GM03348 (cell line): ENCODE measurements around the gene DDX19B.
"Not testable (repeated sequence)": the region's sequence is repeated elsewhere in the genome, so short reads cannot be mapped to it uniquely, and the experiment has no call there.

Experiments used
- DNase-seq: peaks from one replicate; pipeline ENCODE4 v3.0.0; 2012; ENCODE audit warnings: low spot score

The DDX19B gene

DNA sequence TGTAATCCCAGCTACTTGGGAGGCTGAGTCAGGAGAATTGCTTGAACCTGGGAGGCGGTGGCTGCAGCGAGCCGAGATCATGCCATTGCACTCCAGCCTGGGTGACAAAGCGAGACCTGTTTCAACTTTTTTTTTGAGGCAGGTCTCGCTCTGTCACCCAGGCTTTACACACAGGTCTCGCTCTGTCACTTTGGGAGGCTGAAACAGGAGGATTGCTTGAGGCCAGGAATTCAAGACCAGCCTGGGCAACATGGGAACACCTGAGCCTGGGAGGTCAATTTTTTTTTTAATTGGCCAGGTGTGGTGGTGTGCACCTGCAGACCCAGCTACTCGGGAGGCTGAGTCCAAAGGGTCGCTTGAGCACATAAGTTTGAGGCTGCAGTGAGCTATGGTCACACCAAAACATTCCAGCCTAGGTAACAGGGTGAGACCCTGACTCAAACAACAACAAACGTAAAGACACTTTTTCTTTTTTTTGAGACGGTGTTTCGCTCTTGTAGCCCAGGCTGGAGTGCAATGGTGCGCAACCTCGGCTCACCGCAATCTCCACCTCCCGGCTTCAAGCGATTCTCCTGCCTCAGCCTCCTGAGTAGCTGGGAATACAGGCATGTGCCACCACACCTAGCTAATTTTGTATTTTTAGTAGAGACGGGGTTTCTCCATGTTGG lies 11.5 kb upstream of the DDX19B start:
- DNase-seq = not testable (repeated sequence)

DNA sequence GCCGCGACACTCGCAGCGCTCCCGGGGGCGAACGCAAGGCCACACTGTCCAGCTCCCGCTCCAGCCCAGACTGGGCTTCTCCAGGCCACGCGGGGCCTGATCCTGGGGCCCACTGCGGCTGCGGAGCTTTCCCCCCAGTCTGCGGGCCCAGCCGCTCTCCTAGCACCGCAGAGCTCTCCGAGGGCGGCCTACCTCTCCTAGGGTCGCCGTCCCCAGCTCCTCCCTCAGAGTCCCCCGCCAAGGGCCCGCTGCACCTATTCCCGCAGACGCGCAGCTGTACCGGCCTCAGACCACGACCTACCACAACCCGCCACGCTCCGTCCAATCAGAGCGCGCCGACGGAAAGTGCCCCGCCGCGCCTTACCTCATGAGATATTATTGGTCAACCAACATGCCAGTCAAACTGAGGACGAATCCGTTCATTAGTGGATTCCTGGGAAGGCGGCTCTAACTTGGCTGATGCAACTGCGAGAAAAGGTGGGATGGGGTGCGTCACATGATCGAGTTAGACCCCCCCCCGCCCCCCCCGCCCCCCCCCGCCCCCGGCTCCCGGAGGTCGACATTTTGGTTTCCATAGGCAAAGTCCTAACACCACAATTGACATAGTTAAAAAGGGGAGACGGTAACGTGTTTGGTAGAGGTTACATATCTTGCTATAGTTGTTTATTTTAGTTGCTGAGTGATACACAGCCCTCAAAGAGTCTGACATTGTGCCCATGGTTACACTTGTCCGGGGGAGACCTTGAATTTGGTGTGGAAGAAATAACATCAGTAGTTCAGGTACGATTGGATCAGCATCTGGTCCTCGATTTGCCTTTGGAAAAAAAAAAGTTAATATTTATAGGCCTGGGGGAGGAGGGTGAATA lies 9.5 kb upstream of the DDX19B start, which contains the start of gene AARS1:
TSS of gene AARS1 (minus strand) at position 278 of the 866 bp plus-strand sequence. CDS start 6,743 bp downstream, outside the sequence.
- DNase-seq = peak; percentile 99

DNA sequence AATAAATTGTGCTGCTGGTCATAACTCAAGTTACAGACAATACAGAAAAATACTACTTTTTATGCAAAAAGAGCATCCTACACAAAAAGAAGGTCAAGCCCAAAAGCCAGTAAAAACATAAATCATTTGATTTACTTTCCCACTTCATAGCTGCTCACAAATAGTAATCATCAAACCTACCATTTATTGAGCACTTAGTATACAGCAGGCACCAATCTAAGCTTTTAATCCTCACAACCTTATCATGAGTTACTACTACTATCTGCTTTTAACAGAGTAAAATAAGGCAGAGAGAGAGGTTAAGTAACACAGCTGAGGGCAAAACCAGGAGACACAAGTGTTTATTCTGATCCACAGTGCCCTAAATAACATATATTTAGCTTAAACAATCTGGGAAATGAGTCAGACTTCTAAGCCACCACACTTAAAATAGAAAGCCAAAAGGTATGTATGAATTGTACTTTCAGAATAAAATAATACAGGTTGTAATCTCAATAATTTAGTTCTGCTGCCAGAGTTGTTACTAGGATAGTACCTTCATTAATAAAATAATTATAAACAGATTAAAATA lies 8.0 kb upstream of the DDX19B start:
- DNase-seq = no peak

DNA sequence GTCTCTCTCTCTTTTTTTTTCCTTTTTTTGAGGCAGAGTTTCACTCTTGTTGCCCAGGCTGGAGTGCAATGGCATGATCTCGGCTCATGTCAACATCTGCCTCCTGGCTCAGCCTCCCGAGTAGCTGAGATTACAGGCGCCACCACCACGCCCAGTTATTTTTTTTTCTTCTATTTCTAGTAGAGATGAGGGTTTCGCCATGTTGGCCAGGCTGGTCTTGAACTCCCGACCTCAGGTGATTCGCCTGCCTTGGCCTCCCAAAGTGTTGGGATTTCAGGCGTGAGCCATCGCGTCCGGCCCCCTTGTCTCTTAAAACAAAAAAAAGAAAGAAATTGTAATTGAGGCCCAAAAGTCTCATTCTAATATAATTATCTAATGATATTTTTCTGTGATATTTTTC lies 6.8 kb upstream of the DDX19B start:
- DNase-seq = not testable (repeated sequence)

DNA sequence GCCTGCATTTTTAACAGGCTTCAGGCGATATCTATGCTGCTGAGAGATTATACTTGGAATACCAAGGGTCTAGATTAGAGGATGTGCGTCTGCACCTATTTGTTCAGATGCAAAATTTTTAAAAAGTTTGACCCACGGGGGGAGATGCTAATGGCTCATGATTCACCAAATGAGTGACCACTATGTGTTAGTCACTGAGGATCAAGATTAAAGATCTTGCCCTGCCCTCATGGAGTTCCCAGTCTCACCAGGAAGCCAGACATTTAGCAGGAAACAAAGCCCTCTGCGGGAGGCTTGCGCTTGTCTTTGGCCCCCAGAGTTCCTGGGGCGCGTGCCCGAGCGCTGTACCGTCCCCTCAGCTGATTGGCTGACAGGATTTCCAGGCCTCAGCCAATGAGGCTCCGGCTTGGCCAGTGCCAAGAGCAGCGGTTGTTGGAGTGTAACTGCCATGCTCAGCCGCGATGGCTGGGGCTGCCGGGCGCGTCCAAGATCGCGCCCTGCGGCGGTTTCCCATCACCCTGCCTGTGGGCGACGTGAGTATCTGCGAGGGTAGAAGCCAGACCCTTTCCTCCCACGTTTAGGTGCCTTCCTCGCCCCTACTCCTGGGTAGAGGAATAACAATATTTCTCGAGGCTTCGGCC lies 4.5 kb upstream of the DDX19B start:
- no peak for DNase-seq

DNA sequence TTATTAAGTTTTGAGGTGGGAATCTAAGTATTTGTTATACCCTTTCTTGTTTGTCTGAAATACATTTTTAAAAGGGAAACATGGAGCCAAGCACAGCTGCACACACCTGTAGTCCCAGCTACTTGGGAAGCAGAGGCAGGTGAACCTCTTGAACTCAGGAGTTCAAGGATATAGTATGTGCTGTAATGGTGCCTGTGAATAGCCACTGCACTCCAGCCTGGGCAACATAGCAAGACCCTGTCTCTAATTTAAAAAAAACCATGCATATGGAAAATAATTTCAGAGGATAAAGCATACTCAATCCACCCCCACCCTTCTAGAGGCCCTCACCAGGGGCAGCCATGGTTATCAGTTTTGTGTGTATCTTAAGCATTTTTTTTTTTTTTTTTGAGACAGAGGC lies 3.4 kb upstream of the DDX19B start:
- no peak for DNase-seq

DNA sequence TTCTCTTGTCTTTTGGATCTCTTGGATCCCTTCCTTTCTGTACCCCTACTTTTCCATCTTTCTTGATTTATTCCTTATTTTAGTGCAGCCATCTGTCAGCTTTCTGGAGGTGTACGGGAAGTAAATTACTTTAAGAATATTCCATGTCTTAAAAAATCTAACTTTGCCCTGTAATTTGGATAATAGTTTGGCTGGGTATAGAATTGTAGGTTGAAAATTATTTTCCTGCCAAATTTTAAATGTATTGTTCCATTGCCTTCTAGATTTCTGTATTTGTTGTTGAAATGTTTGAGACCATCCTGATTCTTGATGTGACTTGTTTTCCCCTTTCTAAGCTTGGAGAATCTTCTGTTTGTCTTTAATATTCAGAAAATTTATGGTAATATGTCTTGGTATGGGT lies 2.1 kb downstream of the DDX19B start:
- no peak for DNase-seq

DNA sequence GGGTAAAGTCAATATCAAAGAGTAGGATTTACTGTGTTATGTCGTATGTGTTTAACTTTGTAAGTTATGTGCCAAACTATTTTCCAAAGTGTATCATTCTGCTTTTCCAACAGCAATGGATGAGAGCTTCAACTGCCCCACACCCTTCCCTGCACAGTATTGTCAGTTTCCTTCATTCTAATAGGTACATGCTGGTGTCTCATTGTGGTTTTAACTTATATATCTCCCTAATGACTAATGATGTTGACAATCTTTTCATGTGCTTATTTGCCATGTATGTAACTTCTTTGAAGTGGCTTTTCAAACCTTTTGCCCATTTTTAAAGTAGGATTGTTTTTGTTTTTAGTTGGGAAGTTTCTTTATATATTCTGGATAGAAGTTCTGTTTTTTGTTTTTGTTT lies 3.8 kb downstream of the DDX19B start:
- DNase-seq = no peak

DNA sequence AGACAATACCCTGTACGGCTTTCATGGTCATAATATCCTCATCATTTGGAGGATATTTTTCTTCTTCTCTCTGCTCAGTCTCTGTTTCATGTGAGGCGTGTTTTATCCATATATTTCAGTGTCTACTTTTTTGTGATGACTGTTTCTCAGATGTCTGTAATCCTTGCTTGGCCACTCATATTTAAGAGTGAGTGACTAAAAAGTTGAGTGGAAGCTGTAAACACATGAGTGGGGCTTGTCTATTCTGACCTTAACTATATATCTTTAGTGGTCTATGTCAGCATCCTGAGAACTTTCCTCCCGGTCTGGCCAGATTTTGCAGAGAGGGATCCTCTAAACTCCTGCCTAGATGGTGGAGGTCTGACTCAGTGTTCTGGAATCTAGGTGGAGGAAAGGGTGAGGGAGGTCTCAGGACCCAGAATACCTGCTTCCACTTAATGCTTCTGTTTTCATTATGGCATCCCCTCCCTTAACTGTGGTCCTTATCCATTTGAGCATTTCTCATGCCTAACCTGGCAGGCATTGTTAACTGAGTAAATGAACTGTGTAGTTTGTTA lies 6.0 kb downstream of the DDX19B start:
- DNase-seq = no peak

DNA sequence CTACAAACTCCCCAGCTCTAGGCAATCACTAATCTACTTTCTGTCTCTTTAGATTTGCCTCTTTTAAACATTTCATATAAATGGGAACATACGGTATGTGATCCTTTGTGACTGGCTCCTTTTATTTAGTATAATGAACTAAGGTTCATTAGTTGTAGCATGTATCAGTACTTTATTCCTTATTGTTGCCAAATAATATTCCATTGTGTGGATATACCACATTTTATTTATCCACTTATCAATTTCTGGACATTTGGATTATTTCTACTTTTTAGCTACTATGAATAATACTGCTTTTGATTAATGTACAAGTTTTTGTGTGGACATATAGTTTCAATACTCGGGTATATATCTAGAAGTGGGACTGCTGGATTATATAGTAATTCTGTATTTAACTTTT lies 7.9 kb downstream of the DDX19B start:
- DNase-seq = no peak

DNA sequence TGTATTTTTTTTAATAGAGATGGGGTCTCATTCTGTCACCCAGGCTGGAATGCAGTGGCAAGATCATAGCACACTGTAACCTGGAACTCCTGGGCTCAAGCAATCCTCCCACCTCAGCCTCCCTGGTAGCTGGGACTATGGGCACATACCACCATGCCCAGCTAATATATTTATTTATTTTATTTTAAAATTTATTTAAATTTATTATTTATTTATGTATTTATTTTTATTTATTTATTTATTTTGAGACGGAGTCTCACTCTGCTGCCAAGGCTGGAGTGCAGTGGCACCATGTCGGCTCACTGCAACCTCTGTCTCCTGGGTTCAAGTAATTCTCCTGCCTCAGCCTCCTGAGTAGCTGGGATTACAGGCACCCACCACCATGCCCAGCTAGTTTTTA lies 8.7 kb downstream of the DDX19B start:
- not testable (repeated sequence) for DNase-seq

DNA sequence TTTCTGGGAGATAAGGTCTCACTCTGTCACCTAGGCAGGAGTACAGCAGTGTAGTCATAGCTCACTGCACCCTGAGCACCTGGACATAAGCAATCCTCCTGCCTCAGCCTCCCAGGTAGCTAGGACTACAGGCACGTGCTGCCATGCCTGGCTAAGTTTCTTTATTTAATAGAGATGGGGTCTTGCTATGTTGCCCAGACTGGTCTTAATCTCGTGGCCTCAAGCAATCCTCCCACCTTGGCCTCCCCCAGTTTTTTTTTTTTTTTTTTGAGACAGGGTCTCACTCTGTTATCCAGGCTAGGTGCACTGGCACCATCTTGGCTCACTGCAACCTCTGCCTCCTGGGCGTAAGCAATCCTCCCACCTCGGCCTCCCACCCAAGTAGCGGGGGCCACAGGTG lies 21.1 kb downstream of the DDX19B start:
- DNase-seq = no peak

DNA sequence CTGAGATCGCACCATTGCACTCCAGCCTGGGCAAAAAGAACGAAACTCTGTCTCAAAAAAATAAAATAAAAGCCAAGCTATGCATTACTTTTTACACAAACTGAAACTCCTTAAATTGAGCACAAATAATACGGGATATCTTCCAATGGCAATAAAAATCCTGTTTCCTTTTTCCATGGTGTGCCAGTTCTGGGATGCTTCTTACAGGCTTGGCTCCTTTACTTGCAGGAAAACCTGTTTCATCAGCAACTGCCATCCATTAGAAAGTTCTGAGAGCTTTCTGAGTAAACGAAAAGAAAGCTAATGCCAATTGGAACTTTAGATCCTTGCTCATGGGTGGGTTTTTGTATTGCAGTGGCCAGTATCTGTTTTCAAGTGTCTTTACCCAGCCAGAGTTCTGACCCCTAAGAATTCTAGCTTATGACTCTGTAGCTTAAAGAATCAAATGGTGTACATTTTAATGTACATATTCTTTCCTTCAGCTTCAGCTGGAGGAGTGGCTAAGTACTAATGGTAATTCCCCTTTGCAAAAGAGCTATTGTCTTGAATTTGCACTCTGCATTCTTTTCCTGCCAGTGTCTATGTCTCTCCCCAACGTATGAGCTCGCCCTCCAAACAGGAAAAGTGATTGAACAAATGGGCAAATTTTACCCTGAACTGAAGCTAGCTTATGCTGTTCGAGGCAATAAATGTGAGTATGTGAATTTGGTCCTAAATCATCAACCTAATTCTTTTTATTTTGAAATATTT lies 26.2 kb downstream of the DDX19B start:
- DNase-seq = no peak

DNA sequence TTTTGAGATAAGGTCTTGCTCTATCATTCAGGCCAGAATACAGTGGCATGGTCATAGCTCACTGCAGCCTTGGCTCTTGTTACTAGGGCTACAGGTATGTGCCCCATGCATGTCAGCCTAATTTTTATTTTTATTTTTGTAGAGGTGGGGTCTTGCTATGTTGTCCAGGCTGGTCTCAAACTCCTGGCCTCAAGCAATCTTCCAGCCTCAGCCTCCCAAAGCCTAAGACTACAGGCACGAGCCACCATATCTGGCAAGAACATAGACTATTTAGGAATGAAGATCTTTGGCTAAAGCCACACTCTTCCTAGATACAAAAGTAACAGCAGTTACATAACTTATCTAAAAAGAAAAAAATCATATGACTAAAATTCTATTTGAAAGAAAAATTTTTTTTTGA lies 32.1 kb downstream of the DDX19B start:
- DNase-seq = no peak

DNA sequence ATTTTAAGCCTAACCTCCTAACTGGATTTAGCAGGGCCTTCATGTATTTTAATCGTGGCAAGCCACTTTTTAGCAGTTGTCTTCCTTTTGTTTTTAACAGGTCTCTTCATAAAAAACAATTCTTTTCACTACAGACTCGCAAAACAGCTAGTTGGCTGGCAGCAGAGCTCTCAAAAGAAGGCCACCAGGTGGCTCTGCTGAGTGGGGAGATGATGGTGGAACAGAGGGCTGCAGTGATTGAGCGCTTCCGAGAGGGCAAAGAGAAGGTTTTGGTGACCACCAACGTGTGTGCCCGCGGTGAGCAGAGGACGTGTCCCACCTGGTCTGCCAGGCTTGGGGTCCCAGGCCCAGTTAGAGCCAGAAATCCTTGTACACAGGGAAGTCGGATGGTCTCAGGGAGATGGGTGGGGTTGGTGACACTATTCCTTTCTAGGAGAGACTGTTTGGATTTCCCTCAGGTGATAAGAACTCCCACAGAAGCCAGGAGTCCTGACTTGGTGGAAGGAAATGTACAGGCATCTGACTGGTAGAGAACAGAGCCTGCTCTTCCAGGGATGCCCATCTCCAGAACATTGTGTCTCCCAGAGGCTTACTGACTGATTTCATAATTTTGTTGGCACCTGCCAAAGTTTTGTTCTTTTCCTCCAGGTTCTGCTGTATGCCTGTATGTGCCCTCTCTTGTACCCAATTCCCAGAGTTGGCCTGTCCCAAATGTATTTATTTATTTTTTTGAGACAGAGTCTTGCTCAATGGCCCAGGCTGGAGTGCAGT lies 32.8 kb downstream of the DDX19B start:
- DNase-seq = peak; percentile 24

DNA sequence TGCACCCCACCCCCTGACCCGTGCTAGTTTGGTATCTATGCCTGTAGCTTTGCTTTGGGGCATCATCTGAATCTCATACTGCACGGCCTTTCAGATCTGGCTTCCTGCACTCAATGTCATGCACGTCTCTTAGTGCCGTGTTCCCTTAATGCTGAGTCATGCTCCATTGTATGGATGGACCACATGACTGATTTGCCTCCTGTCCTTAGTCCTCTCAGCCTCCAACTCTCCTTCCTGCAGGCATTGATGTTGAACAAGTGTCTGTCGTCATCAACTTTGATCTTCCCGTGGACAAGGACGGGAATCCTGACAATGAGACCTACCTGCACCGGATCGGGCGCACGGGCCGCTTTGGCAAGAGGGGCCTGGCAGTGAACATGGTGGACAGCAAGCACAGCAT lies 33.7 kb downstream of the DDX19B start:
- DNase-seq = not testable (repeated sequence)

DNA sequence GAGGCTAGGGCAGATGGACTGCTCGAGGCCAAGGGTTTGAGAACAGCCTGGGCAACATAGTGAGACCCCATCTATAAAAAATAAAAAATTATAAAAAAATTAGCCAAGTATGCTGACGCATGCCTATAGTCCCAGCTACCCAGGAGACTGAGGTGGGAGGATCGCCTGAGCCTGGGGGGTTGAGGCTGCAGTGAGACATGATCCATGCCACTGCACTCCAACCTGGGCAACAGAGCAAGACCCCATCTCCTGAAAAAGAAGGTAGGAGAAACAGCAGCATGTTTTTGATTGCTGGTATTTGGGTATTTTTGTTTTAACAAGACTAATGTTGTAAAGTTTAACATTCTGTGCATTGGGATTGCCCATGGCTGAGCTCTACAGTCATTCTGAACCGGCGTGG lies 38.8 kb downstream of the DDX19B start:
- DNase-seq = no peak

DNA sequence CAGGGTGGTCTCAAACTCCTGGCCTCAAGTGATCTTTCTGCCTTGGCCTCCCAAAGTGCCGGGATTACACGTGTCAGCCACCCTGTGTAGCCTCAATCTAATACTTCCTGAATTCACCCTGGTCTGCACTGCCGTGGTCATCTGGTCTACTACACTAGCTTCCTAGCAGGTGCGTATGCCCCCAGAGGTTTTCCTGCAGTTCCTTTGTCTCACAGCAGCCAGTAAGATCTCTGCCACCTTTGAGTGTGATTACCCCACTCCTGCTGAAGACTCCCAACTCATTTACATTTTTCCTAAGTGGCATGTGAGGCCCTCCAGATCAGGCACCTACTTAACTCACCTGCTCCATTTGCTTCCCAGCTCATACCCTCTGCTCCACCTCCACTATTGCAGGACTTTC lies 42.6 kb downstream of the DDX19B start:
- DNase-seq = no peak

DNA sequence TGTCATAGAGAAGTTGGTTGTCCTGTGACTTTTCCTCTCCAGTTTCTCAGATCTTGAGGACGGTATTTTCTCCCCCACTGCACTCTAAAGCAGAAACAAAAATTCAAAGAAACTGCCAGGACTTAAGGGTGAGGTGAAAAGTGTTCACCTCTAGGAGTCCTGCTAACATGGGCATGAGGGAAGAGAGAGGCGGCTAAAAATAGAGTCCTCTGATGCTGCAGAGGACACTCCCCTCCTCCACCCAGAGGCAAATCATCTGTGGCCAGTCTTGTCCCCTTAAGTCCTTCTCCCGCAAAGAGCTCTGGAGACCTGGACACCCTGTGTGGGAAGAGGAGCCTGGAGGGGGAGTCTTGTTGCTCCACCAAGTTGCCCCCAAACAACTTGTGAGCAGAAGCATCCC lies 43.0 kb downstream of the DDX19B start:
- no peak for DNase-seq

DNA sequence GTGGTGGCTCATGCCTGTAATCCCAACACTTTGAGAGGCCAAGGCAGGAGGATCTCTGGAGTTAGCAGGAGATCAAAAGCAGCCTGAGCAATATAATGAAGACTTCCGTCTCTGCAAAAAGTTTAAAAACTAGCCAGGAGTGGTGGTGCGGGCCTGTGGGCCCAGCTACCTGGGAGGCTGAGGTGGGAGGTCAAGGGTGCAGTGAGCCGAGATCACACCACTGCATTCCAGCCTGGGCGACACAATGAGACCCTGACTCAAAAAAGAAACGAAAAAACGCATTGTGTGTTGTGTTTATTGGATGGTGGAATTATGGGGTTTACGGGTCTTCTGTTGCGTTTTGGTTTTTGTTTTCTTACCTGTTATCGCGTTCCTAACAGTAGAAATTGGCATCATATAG lies 46.9 kb downstream of the DDX19B start:
- no peak for DNase-seq

DNA sequence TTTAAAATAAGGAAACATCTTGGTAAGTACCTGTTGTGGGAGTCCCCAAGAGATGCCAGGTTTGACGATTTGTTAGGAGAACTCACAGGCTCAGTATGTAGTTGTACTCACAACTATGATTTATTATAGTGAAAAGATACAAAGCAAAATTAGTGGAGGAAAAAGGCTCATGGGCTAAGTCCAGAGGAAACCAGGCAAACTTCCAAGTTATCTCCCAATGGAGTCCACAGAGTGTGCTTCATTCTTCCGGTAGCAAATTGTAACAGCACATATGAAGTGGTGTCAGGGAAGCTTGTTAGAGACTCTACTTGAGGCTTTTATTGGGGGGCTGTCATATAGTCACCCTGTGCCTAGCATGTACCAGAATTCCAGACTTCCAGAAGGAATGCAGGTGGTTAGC lies 50.0 kb downstream of the DDX19B start:
- peak; percentile 13 for DNase-seq
